C4-2B (cell line): ENCODE results near the gene MYOZ1.

Experiments used
- CTCF ChIP-seq: fragments of 450-650 bp; conservative IDR thresholded peaks from 2 replicates; pipeline ENCODE4 v1.5.1; 2017; ENCODE audit warnings: mild to moderate bottlenecking
- ZFX ChIP-seq: fragments of 450-650 bp; IDR thresholded peaks from 2 replicates; pipeline ENCODE4 v1.6.1; 2017

GRCh38 chr10:73646598-73647041 lies 5.3 kb upstream of the MYOZ1 start:
- TF ChIP-seq CTCF (no peak), ZFX (no peak)
